OCI-LY1 (cell line): ENCODE measurements around the gene SUPT20HL2.

Experiments used
- H2AFZ ChIP-seq: fragments of 200-600 bp; sonication (generic), shearing (Covaris generic); 2 replicates; pipeline ENCODE4 v1.6.0; 2014; ENCODE audit warnings: antibody characterized with exemption, mild to moderate bottlenecking, low read length
- H3F3A ChIP-seq: fragments of 200-600 bp; sonication (generic), shearing (Covaris generic); 2 replicates; pipeline ENCODE4 v1.6.0; 2014; ENCODE audit warnings: mild to moderate bottlenecking, antibody characterized with exemption, low read length, moderate library complexity; ENCODE audit not compliant: insufficient read depth
- H3K27ac ChIP-seq: fragments of 200-600 bp; sonication (generic); 2 replicates; pipeline ENCODE4 v1.5.1; 2014; ENCODE audit warnings: low read length, mixed run types, mild to moderate bottlenecking, low read depth; ENCODE audit not compliant: poor library complexity, severe bottlenecking
- H3K27me3 ChIP-seq: fragments of 200-600 bp; sonication (generic); 2 replicates; pipeline ENCODE4 v1.6.0; 2014; ENCODE audit warnings: antibody characterized with exemption, mild to moderate bottlenecking, low read length, moderate library complexity; ENCODE audit not compliant: insufficient read depth
- H3K36me3 ChIP-seq: fragments of 200-600 bp; sonication (generic); 2 replicates; pipeline ENCODE4 v1.6.1; 2014; ENCODE audit warnings: mild to moderate bottlenecking, antibody characterized with exemption, low read length, moderate library complexity, mixed read lengths; ENCODE audit not compliant: insufficient read depth
- H3K4me1 ChIP-seq: fragments of 200-600 bp; sonication (generic); 2 replicates; pipeline ENCODE4 v1.5.1; 2014; ENCODE audit warnings: mild to moderate bottlenecking, low read length, moderate library complexity; ENCODE audit not compliant: insufficient read depth, severe bottlenecking
- H3K4me2 ChIP-seq: fragments of 200-600 bp; sonication (generic), shearing (Covaris generic); 2 replicates; pipeline ENCODE4 v1.6.1; 2014; ENCODE audit warnings: low read length
- H3K4me3 ChIP-seq: fragments of 200-600 bp; sonication (generic); 2 replicates; pipeline ENCODE4 v1.5.1; 2014; ENCODE audit warnings: low read length, low read depth, mild to moderate bottlenecking, mixed read lengths; ENCODE audit not compliant: poor library complexity, severe bottlenecking
- H3K79me2 ChIP-seq: fragments of 200-600 bp; shearing (Covaris generic); 2 replicates; pipeline ENCODE4 v1.6.1; 2016; ENCODE audit warnings: mixed run types, low read length, mixed read lengths; ENCODE audit not compliant: insufficient read depth
- H3K9ac ChIP-seq: fragments of 200-600 bp; sonication (generic), shearing (Covaris generic); 2 replicates; pipeline ENCODE4 v1.6.1; 2014; ENCODE audit warnings: mild to moderate bottlenecking, low read length, mixed read lengths
- H3K9me2 ChIP-seq: fragments of 200-600 bp; sonication (generic), shearing (Covaris generic); 2 replicates; pipeline ENCODE4 v1.6.1; 2014; ENCODE audit warnings: low read depth, mild to moderate bottlenecking, low read length, mixed read lengths
- H3K9me3 ChIP-seq: fragments of 200-600 bp; shearing (Covaris generic); 2 replicates; pipeline ENCODE4 v1.6.1; 2014; ENCODE audit warnings: low read length, mixed read lengths
- H4K20me1 ChIP-seq: fragments of 200-600 bp; sonication (generic), shearing (Covaris generic); 2 replicates; pipeline ENCODE4 v1.6.0; 2016; ENCODE audit warnings: mild to moderate bottlenecking, low read length; ENCODE audit not compliant: insufficient read depth
- EZH2 ChIP-seq: fragments of 200-600 bp; sonication (generic), shearing (Covaris generic); IDR thresholded peaks from 2 replicates; pipeline ENCODE4 v1.8.0; 2017; ENCODE audit warnings: borderline replicate concordance, mixed run types, mild to moderate bottlenecking, antibody characterized with exemption, low read length, moderate library complexity, mixed read lengths
- TF ChIP-seq, protein P1 (sequence below): fragments of 200-600 bp; sonication (generic), shearing (Covaris generic); IDR thresholded peaks from 2 replicates; pipeline ENCODE4 v1.5.1; 2017; ENCODE audit warnings: mild to moderate bottlenecking, antibody characterized with exemption, low read length, moderate library complexity, mixed read lengths

SUPT20HL2 gene

GRCh38 chrX:24333371-24333770 is 19.5 kb upstream of the SUPT20HL2 start:
- H3K36me3 ChIP-seq: no peaks in the 10 kb centered on the region
- no peaks in the 10 kb centered on the region for H3K9me3 ChIP-seq
- no peaks in the 10 kb centered on the region for H3F3A ChIP-seq
- no peak overlapping the region for H3K4me2 ChIP-seq
- no peaks in the 10 kb centered on the region for H4K20me1 ChIP-seq
- H3K4me3 ChIP-seq: no peak overlapping the region
- H3K79me2 ChIP-seq: no peaks in the 10 kb centered on the region
- H3K4me1 ChIP-seq: no peaks in the 10 kb centered on the region
- no peak overlapping the region for H3K9ac ChIP-seq
- H2AFZ ChIP-seq: no peak overlapping the region
- H3K27ac ChIP-seq: no peak overlapping the region
- TF ChIP-seq, protein P1, sequence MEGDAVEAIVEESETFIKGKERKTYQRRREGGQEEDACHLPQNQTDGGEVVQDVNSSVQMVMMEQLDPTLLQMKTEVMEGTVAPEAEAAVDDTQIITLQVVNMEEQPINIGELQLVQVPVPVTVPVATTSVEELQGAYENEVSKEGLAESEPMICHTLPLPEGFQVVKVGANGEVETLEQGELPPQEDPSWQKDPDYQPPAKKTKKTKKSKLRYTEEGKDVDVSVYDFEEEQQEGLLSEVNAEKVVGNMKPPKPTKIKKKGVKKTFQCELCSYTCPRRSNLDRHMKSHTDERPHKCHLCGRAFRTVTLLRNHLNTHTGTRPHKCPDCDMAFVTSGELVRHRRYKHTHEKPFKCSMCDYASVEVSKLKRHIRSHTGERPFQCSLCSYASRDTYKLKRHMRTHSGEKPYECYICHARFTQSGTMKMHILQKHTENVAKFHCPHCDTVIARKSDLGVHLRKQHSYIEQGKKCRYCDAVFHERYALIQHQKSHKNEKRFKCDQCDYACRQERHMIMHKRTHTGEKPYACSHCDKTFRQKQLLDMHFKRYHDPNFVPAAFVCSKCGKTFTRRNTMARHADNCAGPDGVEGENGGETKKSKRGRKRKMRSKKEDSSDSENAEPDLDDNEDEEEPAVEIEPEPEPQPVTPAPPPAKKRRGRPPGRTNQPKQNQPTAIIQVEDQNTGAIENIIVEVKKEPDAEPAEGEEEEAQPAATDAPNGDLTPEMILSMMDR: no peak
- TF ChIP-seq EZH2: no peak
- no peaks in the 10 kb centered on the region for H3K27me3 ChIP-seq
- no peaks in the 10 kb centered on the region for H3K9me2 ChIP-seq

GRCh38 chrX:24332878-24333277 is 19.0 kb upstream of the SUPT20HL2 start:
- no peak overlapping the region for H3K4me2 ChIP-seq
- H3K9me2 ChIP-seq: no peaks in the 10 kb centered on the region
- H3K27me3 ChIP-seq: no peaks in the 10 kb centered on the region
- H3K79me2 ChIP-seq: no peaks in the 10 kb centered on the region
- H3K4me3 ChIP-seq: no peak overlapping the region
- H3K9ac ChIP-seq: no peak overlapping the region
- H3K36me3 ChIP-seq: no peaks in the 10 kb centered on the region
- no peak for TF ChIP-seq EZH2
- TF ChIP-seq, protein P1: no peak
- no peak overlapping the region for H3K27ac ChIP-seq
- H2AFZ ChIP-seq: no peak overlapping the region
- H4K20me1 ChIP-seq: no peaks in the 10 kb centered on the region
- no peaks in the 10 kb centered on the region for H3F3A ChIP-seq
- H3K9me3 ChIP-seq: no peaks in the 10 kb centered on the region
- H3K4me1 ChIP-seq: no peaks in the 10 kb centered on the region

DNA sequence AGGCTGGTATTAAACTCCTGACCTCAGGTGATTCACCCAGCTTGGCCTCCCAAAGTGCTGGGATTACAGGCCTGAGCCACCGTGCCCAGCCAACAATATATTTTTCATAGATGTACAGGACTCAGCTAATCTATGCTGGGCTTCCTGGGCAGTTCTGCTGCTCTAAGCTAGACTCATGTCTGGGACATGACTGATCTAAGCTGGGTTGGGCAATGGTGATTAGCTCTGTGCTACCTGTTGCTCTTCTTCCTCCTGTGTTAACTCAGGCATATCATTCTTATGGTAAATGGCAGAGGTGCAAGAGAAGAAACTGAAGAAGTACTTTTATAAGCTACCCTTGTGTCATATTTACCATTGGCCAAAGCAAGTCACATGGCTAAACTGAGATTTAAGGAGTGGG is 11.4 kb upstream of the SUPT20HL2 start:
- no peak overlapping the region for H3K9ac ChIP-seq
- H3F3A ChIP-seq: no peaks in the 10 kb centered on the region
- H3K27ac ChIP-seq: no peak overlapping the region
- H3K4me2 ChIP-seq: no peak overlapping the region
- no peak for TF ChIP-seq EZH2
- TF ChIP-seq, protein P1: no peak
- no peak overlapping the region for H3K4me3 ChIP-seq
- no peaks in the 10 kb centered on the region for H3K79me2 ChIP-seq
- no peaks in the 10 kb centered on the region for H3K9me2 ChIP-seq
- no peaks in the 10 kb centered on the region for H3K36me3 ChIP-seq
- no peak overlapping the region for H2AFZ ChIP-seq
- no peaks in the 10 kb centered on the region for H3K4me1 ChIP-seq
- no peaks in the 10 kb centered on the region for H4K20me1 ChIP-seq
- H3K27me3 ChIP-seq: no peaks in the 10 kb centered on the region
- no peaks in the 10 kb centered on the region for H3K9me3 ChIP-seq
